IPS-18a (cell line): ENCODE results near the gene TBL1XR1.
"Not testable (repeated sequence)": the region's sequence is repeated elsewhere in the genome, so short reads cannot be mapped to it uniquely, and the experiment has no call there.

ENCODE experiments used
- H3K27ac ChIP-seq: one replicate; pipeline ENCODE4 v1.5.1; 2013; ENCODE audit warnings: low read length
- H3K27me3 ChIP-seq: one replicate; pipeline ENCODE4 v1.6.1; 2013; ENCODE audit warnings: mild to moderate bottlenecking, low read length; ENCODE audit not compliant: control insufficient read depth, insufficient read depth
- H3K36me3 ChIP-seq: one replicate; pipeline ENCODE4 v1.6.1; 2013; ENCODE audit warnings: low read depth, low read length; ENCODE audit not compliant: control insufficient read depth
- H3K4me1 ChIP-seq: one replicate; pipeline ENCODE4 v1.6.1; 2013; ENCODE audit warnings: low read depth, low read length; ENCODE audit not compliant: control insufficient read depth
- H3K4me3 ChIP-seq: one replicate; pipeline ENCODE4 v1.5.1; 2013; ENCODE audit warnings: low read length
- H3K9ac ChIP-seq: one replicate; pipeline ENCODE4 v1.6.1; 2013; ENCODE audit warnings: mild to moderate bottlenecking, low read length, moderate library complexity
- H3K9me3 ChIP-seq: one replicate; pipeline ENCODE4 v1.6.1; 2013; ENCODE audit warnings: low read depth, low read length; ENCODE audit not compliant: control insufficient read depth

The TBL1XR1 gene

DNA sequence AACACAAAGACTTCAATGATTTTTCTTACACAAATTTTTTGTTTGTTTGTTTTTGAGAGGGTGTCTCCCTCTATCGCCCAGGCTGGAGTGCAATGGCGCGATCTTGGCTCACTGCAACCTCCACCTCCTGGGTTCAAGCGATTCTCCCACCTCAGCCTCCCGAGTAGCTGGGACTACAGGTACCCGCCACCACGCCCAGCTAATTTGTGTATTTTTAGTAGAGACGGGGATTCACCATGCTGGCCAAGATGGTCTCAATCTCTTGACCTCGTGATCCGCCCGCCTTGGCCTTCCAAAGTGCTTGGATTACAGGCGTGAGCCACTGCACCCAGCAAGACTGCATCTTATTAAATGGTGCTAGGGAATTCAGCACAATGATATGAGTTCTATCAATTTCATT lies 4.0 kb downstream of the TBL1XR1 start:
- H3K27ac ChIP-seq, H3K27me3 ChIP-seq, H3K9me3 ChIP-seq, H3K9ac ChIP-seq, H3K4me3 ChIP-seq, H3K36me3 ChIP-seq: not testable (repeated sequence)
- peaks cover 35% of the 10 kb centered on the region for H3K4me1 ChIP-seq

DNA sequence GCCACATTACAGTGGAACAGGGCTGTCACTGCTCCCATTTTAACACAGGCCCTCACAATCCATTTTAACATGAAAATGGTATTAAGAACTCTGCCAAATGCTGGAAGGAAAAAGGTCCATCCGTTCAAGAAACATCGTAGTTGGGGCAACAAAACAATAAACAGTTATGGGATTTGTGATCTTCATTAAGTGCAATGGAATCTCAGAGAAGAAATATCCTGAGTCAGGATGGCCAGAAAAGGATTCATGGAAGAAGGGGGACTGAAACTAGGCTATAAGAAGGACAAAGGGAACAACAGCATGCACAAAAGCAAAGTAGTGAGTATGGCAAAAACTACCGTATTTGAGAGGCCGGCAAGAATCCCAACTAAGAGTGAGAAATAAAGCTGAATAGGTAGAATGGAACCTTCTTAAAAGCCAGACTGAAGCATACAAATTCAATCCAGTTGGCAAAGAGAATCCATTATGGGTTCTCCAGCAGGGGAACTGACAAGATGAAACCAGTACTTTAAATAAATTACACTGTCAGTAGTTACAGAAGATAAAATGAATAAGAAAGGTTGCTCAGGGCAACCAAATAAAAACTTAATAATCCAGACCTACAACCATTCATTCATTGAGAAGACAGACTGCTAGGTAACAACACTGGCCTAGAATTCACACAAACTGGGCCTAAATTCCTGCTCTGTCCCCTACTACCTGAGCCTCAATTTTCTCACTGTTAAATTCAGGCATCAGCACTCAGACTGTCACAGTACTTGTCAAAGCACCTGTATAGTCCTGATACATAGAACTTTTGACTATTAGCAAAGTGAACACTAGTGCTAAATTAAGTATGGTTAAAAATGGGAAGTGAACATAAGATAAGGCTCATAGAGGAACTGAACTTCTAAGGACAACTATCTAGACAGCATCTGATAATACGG lies 6.3 kb downstream of the TBL1XR1 start:
- Histone ChIP-seq H3K4me3 (no peak overlapping the region), H3K36me3 (no peaks in the 10 kb centered on the region), H3K9me3 (no peaks in the 10 kb centered on the region), H3K9ac (no peak overlapping the region), H3K27ac (no peak overlapping the region), H3K4me1 (peaks cover 31% of the 10 kb centered on the region), H3K27me3 (no peaks in the 10 kb centered on the region)

DNA sequence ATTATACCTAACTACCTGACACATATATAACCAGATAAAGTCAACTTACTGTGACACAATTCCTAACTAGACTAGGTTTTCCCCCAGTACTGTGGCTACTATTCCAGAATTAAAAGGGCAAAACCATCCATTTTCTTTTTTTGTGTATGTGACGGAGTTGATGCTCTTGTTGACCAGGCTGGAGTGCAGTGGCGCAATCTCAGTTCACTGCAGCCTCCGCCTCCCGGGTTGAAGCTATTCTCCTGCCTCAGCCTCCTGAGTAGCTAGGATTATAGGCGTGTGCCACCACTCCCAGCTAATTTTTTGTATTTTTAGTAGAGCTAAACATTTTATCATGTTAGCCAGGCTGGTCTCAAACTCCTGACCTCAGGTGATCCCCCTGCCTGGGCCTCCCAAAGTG lies 7.1 kb downstream of the TBL1XR1 start:
- H3K4me1 ChIP-seq: peaks cover 31% of the 10 kb centered on the region
- H3K27ac ChIP-seq, H3K9me3 ChIP-seq, H3K9ac ChIP-seq, H3K27me3 ChIP-seq, H3K36me3 ChIP-seq, H3K4me3 ChIP-seq: not testable (repeated sequence)

GRCh38 chr3:177188325-177188724 lies 9.0 kb downstream of the TBL1XR1 start:
- H3K4me3 ChIP-seq, H3K9ac ChIP-seq, H3K36me3 ChIP-seq, H3K27me3 ChIP-seq, H3K27ac ChIP-seq, H3K9me3 ChIP-seq: not testable (repeated sequence)
- peaks cover 16% of the 10 kb centered on the region for H3K4me1 ChIP-seq

GRCh38 chr3:177186306-177186705 lies 11.0 kb downstream of the TBL1XR1 start:
- H3K9me3 ChIP-seq: no peaks in the 10 kb centered on the region
- H3K4me1 ChIP-seq: peaks cover 10% of the 10 kb centered on the region
- H3K27ac ChIP-seq: no peak overlapping the region
- H3K36me3 ChIP-seq: no peaks in the 10 kb centered on the region
- H3K4me3 ChIP-seq: no peak overlapping the region
- H3K9ac ChIP-seq: no peak overlapping the region
- H3K27me3 ChIP-seq: no peaks in the 10 kb centered on the region

DNA sequence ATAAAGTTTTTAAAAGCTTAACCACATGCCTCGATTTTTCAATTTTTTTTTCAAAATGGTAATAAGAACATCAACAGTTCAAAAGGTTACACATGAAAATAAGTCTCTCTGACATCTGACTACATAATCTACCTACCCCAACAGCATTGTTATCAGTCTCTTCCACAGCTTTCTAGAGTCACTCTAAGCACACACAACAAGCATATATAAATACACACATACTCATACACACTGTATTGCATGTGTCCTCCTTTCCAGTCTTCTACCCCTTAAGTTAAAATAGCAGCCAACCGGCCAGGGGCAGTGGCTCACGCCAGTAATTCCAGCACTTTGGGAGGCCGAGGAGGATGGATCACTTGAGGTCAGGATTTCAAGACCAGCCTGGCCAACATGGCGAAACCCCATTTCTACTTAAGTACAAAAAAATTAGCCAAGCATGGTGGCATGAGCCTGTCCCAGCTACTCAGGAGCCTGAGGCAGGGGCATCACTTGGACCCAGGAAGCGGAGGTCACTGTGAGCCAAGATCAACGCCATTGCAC lies 12.2 kb downstream of the TBL1XR1 start:
- no peaks in the 10 kb centered on the region for H3K36me3 ChIP-seq
- H3K4me1 ChIP-seq: no peaks in the 10 kb centered on the region
- H3K27ac ChIP-seq: no peak overlapping the region

DNA sequence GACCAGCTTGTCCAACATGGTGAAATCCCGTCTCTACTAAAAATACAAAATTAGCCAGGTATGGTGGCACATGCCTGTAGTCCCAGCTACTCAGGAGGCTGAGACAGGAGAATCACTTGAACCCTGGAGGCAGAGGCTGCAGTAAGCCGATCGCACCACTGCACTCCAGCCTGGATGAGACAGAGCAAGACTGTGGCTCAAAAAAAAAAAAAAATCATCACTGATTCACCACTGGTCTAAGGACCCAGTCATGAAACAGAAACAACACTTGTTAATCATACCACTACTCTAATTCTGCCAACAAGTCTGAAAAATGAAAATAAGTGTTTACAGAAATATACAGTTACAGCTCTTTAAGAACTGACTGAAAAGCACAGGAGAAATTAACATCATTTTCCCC lies 12.7 kb downstream of the TBL1XR1 start:
- not testable (repeated sequence) for H3K9me3 ChIP-seq, H3K27ac ChIP-seq, H3K36me3 ChIP-seq, H3K4me1 ChIP-seq, H3K27me3 ChIP-seq, H3K9ac ChIP-seq, H3K4me3 ChIP-seq

More for the DNA sequence above, 12.2 kb downstream of the TBL1XR1 start:
- Histone ChIP-seq H3K9me3 (no peaks in the 10 kb centered on the region), H3K4me3 (no peak overlapping the region), H3K27me3 (no peaks in the 10 kb centered on the region), H3K9ac (no peak overlapping the region)

DNA sequence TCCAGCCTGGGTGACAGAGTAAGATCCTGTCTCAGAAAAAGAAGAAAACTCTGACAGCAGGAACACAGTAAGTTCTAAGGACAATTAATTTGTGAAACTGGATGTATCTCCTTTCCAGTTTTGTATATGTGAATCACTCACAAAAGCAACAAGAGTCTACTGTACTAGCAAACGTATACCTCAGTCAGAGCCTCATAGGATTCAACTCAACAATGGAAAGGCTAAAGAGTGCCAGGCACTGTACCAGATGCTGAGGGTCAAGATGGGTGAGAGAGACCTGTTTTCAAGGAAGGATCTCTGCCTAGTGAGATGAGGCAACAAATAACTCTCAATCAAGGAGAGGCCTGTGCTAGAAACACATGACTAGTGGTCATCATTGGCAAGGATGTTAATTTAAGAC lies 14.9 kb downstream of the TBL1XR1 start:
- Histone ChIP-seq H3K27me3 (no peaks in the 10 kb centered on the region), H3K9ac (no peak overlapping the region), H3K9me3 (no peaks in the 10 kb centered on the region), H3K36me3 (no peaks in the 10 kb centered on the region), H3K4me3 (no peak overlapping the region), H3K4me1 (no peaks in the 10 kb centered on the region), H3K27ac (no peak overlapping the region)

DNA sequence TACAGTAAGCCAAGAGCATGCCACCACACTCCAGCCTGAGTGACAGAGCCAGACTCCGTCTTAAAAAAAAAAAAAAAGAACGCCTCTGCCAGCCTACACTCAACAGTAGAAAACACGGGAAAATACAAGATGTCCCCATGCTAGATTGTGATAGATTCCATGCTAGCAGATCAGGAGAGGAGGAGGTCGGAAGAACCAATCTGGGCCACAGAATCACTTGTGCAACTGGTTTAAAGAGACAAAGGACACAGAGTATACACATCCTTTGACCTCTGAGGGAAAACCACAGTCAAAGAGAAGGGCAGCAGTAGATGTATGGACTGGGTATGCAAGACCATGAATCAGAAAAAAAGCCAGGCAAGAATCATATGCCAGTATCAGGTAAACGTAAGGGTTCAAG lies 15.9 kb downstream of the TBL1XR1 start:
- no peaks in the 10 kb centered on the region for H3K4me1 ChIP-seq
- no peaks in the 10 kb centered on the region for H3K27me3 ChIP-seq
- no peak overlapping the region for H3K9ac ChIP-seq
- no peaks in the 10 kb centered on the region for H3K9me3 ChIP-seq
- H3K36me3 ChIP-seq: no peaks in the 10 kb centered on the region
- H3K27ac ChIP-seq: no peak overlapping the region
- no peak overlapping the region for H3K4me3 ChIP-seq

GRCh38 chr3:177180506-177180905 lies 16.8 kb downstream of the TBL1XR1 start:
- Histone ChIP-seq H3K36me3 (no peaks in the 10 kb centered on the region), H3K27ac (no peak overlapping the region)

DNA sequence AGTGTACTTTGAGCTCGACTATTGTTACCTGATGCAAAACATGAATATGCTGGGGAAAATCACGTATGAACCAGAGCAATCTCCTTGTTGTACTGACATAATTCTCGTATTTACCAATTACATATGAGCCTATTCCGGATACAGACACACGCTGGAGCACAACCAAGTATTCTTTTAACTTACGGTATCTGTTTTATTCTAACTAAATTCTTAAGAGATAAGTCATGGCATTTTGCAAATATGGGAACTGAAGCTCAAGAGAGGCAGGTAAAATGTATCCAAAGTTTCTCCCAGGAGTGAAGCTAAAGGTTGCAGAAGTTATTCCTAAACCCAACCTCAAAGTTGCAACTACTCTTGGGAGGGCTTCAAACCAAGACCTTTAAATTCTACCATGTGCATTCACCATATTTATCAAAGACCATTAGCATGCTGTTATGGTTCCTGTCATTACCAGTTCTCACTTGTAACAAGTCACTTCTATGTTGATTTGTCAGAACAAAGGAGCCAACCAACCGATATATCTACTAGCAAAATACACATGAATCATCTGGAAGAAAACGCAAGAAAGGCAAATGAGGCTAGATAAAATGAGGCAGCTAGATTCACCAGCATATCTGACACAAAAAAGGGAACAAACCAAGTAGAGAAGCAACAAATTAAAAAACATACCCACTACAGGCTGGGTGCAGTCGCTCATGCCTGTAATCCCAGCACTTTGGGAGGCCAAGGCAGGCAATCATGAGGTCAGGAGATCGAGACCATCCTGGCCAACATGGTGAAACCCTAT lies 17.8 kb downstream of the TBL1XR1 start:
- Histone ChIP-seq H3K27me3 (no peaks in the 10 kb centered on the region), H3K9ac (no peak overlapping the region), H3K4me3 (no peak overlapping the region), H3K4me1 (peaks cover 5% of the 10 kb centered on the region), H3K9me3 (no peaks in the 10 kb centered on the region), H3K36me3 (no peaks in the 10 kb centered on the region), H3K27ac (no peak overlapping the region)

More at GRCh38 chr3:177180506-177180905, 16.8 kb downstream of the TBL1XR1 start:
- Histone ChIP-seq H3K27me3 (no peaks in the 10 kb centered on the region), H3K4me1 (no peaks in the 10 kb centered on the region), H3K9me3 (no peaks in the 10 kb centered on the region), H3K9ac (no peak overlapping the region), H3K4me3 (no peak overlapping the region)
